SK-N-MC (cell line): ENCODE measurements around the gene SUCLG2.

Source experiments
- EZH2 ChIP-seq: fragments of 200-600 bp; sonication (generic); IDR thresholded peaks from one replicate; pipeline ENCODE4 v1.6.1; 2017; ENCODE audit warnings: antibody characterized with exemption
- FOXP2 ChIP-seq: optimal IDR thresholded peaks from 2 replicates; pipeline ENCODE3; 2011; ENCODE audit warnings: mild to moderate bottlenecking, moderate library complexity; ENCODE audit not compliant: insufficient read depth; ENCODE audit errors: extremely low read length, control extremely low read depth

DNA sequence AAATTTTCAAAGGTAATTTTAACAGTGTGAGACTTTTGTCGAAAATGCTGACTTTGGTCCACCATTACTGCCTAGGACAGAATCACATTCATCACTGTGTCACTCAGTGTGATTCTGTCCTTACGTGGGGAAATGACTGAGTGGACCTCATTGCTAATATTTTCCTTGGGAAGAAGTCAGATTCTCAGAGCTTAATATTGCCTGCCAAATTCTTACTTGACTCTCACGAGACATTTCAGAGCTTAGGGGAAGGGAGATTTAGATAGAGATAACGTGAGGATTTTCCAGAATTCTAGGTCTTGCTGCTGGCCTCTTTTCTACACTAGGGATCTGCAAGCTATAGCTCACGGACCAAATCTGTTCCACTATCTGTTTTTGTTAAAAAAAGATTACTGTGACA, 270.4 kb downstream of the SUCLG2 start:
- TF ChIP-seq EZH2 (no peak), FOXP2 (no peak)
